ENCODE results near the gene PCSK5. TPM values are rescaled to one million over a fixed set of nuclear protein-coding genes. Genes with fewer than 3 reads are reported as not detected.
"Not testable (repeated sequence)": the region's sequence is repeated elsewhere in the genome, so short reads cannot be mapped to it uniquely, and the experiment has no call there.

Gene PCSK5
- total RNA-seq = 28.8 and 57.4 TPM in 2 replicates

DNA sequence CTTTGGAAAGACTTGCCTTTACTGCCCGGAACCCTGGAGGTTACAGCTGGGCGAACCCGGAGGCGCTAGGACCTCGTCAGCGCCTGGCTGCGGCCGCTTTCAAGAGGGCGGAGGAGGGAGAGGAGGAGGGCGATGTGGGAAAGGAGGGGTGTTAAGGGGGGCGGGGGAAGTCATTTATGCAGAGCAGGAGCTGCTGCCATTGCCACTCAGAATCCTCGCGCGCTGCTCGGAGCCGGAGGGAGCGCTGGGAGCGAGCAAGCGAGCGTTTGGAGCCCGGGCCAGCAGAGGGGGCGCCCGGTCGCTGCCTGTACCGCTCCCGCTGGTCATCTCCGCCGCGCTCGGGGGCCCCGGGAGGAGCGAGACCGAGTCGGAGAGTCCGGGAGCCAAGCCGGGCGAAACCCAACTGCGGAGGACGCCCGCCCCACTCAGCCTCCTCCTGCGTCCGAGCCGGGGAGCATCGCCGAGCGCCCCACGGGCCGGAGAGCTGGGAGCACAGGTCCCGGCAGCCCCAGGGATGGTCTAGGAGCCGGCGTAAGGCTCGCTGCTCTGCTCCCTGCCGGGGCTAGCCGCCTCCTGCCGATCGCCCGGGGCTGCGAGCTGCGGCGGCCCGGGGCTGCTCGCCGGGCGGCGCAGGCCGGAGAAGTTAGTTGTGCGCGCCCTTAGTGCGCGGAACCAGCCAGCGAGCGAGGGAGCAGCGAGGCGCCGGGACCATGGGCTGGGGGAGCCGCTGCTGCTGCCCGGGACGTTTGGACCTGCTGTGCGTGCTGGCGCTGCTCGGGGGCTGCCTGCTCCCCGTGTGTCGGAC, at the start of gene PCSK5:
PCSK5 (plus strand) TSS at position 202 of the 805 bp plus-strand sequence; CDS start at position 711, 509 bp downstream.
- DNase-seq (ENCODE audit: low read depth) = peak; percentile 88

DNA sequence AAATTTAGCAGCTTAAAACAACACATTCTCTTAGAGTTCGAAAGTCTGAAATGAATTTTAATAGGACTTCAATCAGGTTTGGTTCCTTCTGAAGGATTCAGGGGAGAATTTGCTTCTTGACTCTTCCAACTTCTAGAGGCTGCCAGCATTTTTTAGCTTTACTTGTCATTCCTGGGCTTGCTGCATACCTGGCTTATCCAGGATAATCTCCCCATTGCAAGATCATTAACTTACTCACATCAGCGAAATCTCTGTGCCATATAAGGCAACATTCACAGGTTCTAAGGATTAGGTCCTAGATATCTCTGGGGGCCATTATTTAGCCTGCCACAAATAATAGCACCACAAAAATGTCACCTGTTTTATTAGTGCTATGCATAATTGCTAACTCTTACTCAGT, 46.2 kb upstream of the PCSK5 start:
- DNase-seq (ENCODE audit: low read depth) = no peak

DNA sequence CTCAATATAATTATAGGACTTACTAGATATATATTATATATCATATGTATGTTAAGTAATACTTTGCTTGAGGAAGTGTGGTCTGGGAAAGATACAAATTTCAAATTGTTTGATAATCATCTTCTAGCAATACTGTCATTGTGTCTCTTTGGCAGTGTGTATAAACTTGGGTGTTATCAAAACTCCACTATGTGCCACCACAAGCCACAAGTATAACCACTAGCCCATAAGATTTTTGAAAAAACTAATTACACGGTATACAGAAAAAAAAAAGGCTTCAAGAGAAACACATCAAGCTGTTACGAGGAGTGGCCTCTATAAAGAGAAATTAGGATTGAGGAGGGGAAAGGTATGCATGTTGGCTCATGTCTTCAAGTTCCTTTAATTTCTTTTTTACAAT, 44.7 kb upstream of the PCSK5 start:
- DNase-seq (ENCODE audit: low read depth) = no peak

DNA sequence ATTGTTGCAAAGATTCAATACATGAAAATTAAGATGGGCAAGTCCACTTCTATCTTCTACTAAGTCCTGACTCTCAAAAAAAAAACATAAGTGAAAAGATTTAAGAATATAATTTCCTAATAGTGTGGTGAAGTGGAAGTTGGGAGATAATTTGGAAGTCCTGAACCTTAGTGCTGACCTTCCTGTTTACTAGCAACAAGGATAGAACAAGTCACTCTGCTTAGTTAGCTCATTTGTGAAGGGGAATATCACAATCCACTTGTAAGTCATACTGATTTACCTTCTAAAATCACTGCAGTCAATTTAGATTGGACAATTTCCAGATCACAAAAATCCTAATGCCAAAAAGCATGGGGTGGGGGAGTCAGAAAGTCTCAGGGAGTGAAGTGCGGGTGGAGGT, 43.4 kb upstream of the PCSK5 start:
- DNase-seq (ENCODE audit: low read depth) = no peak

DNA sequence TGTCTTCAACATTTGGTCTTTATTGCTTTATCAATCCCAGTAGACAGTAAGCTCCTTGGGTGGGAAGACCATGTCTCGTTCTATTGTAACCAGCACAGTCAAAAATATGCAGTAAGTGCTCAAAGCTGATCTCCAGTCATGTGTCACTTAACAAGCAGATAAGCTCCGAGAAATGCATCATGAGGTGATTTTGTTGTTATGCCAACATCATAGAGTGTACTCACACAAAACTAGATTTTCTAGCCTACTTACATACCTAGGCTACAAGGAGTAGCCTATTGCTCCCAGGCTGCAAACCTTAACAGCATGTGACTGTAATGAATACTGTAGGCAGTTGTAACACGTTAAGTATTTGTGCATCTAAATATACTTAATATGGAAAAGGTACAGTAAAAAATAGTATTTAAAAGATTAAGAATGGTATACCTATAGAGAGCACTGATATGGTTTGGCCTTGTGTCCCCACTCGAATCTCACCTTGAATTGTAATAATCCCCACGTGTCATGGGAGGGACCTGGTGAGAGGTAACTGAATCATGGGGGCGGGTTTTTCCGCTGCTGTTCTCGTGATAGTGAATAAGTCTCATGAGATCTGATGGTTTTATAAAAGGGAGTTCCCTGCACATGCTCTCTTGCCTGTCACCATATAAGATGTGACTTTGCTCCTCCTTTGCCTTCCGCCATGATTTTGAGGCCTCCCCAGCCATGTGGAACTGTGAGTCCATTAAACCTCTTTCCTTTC, 39.8 kb upstream of the PCSK5 start:
- no peak for DNase-seq (ENCODE audit: low read depth)

DNA sequence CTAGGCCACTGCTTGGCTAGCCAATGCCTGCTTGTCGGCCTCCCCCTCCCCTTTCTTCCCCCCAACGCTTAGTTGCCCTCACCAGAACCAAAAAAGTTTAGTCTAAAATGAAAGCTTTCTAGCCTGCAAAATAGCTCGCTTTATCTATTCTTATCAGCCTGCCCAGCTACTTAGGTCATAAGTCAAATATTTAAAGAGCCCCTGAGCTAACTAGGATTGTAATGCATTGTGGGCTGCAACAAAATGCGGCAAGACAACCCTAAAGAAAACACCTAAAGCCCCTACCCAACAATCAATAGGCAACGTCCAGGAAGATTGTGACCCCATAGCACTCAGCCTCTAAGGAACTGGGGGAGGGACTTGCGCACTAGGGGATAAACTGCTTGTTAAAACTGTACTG, 38.6 kb upstream of the PCSK5 start:
- DNase-seq (ENCODE audit: low read depth) = no peak

DNA sequence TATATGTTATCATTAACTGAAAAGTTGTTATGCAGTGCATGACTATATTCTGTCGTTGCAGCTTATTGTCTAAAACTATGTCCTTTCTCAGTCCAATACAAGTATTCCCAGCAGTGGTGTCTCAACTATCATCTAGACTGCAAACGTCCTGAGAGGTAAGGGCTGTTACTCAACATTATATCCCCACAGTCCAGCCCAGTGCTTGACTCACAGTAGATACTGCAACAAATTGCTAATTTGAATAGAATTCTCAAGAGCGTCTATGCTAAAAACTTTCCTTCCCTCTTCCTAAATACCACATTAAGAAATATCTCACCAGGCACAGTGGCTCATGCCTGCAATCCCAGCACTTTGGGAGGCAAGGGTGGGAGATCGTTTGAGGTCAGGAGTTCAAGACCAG, 37.7 kb upstream of the PCSK5 start:
- no peak for DNase-seq (ENCODE audit: low read depth)

DNA sequence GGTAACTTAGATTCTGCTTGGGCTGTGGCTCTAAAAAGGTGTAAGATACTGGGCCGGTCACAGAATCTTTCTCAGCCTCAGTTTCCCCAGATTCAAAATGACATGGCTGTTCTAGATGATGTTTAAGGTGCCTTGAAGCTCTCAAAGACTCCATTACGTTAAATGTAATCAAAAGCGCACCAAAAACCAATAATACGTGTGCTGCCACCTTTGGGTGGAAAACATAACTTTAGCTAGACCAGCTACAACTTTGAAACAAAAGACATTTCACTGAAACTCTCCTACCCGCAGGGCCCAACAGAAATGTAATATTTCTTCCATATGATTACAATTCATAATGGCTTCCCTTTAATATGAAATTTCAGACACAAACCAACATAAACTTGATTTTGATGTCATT, 35.0 kb upstream of the PCSK5 start:
- peak; percentile 11 for DNase-seq (ENCODE audit: low read depth)

DNA sequence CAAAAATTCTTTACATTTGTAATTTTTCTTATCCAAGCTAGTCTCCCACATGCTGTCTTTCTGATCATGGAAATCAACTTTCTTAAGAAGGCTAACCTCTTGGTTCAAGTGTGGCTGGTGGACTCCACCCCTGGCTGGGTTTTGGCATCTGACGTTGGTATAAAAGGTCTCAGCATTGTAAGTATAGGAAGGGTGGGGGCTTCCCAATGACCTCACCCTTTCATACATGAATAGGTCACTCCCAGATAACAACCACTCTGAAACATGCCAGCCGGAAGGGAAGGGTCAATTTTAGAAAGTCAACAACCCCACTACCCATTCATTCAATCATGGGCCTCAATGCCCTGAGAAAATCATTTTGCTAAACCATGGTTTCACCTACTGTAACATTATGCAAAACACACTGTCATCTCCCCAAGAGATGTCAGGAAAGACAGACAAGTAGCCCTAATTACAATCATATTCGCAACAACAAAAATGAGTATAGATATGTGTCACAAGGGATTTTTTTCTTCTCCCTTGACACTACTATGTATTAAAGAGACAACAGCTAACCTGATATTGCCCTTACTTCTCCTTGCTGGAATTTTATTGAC, 31.9 kb upstream of the PCSK5 start:
- DNase-seq (ENCODE audit: low read depth) = no peak

DNA sequence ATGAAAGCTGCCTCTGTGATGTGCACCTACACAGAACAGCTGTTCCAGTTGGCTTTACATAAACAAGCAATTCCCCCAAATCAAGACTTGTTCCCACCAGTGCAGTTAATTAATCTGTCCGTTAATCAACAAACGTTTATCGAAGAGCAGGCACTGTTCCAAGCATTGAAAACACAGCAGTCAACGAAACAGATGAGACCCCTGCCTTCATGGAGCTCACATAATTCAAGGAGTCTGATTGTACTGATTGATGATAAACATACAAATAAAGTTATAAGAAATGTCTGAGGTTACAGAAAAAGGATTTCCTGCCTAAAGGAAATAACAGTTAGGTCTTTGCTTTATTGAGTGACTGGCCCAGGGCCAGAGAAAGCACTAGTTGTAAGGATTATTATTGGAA, 26.2 kb upstream of the PCSK5 start:
- no peak for DNase-seq (ENCODE audit: low read depth)

DNA sequence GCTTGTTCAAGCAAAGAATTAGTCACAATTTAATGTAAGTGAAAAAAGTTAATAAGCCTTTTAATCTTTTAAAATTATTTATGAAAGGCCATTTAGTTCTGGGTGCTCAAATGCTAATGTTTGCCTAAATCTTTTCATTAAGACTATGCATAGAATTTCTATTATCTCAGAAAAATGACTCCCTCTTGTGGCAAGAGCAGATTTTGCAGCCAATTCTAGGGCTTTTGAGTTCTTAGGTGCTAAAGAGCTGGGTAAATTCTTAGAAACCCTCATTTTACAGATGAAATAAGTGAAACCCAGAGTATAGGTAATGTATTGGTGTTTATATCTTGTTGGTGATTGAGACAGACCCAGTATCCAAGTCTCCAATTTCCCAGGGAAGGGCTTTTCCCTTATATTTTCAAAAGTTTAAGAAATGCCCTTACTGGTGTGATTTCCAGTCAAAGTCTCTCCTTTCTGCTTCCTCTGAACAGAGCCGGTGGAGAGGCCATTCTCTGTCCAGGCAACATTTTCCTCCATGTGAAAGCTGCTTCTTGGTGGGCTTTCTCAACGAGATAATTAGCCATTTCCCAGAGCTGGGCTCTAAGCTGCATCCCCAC, 24.1 kb upstream of the PCSK5 start:
- DNase-seq (ENCODE audit: low read depth) = peak; percentile 56

DNA sequence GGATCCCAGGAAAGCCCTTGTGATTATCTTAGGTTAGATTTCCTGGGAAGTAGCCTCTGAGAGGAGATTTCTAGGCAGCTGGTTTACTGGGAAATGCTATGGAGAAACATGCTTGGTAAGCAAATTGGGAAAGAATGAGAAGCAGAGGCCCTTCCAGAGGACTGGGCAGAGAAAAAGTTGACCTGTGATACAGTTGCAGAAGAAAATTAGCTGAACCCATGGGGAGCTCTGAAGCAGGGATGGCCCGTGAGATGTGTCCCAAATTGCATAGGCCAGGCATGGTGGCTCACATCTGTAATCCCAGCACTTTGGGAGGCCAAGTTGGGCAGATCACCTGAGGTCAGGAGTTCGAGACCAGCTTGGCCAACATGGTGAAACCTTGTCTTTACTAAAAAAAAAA, 21.9 kb upstream of the PCSK5 start:
- not testable (repeated sequence) for DNase-seq (ENCODE audit: low read depth)

DNA sequence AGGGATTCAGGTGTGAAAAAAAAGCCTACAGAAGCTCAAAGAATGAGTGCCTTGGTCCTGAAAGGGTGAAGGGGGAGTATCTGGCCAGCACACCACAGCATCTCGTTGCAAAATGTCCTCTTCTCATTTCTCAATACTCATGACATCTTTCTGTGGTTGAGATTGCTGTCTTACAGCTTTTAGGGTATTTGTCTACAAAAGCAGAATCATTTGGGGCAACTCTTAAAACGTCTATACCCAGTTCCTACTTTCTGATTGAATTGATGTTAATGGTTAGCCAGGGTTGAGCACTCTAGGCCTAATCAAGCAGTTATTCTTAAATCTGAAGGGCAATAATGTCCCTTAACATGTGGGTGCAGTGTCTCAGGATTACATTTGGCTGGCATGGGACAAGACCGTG, 21.2 kb upstream of the PCSK5 start:
- DNase-seq (ENCODE audit: low read depth) = peak; percentile 24

DNA sequence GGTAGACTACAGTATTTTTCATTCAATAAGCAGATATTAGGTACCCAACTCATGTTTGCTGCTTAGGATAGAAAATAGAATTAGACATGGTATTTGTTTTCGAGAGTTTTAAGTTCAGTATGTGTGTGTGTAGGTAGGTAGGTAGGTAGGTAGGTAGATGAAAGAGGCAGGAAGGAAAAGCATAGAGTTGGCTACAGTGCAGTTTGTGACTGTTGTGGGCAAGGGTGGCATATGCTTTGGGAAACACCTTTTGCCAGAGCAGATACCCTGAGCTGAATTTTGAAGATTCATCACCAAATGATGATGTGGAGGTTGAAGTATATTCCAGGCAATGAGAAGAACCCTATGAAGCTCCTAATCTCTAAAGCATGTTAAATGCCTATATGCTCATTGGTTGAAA, 20.0 kb upstream of the PCSK5 start:
- no peak for DNase-seq (ENCODE audit: low read depth)

DNA sequence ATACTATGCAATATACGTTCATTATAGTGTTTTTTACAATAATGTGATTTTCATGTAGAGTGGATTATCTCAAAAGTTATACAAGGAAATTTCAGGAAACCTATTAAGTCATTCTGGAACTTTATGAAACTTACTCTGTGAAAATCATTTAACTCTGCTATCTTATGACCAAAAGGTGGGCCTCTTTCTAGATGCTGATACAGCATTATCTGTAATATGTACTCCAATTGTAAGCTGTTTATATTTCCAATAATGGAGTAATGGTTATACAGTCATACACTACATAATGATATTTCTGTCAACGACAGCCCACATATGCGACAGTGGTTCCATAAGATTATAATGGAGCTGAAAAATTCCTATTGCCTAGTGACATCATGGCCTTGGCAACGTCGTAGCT, 18.8 kb upstream of the PCSK5 start:
- DNase-seq (ENCODE audit: low read depth) = no peak

DNA sequence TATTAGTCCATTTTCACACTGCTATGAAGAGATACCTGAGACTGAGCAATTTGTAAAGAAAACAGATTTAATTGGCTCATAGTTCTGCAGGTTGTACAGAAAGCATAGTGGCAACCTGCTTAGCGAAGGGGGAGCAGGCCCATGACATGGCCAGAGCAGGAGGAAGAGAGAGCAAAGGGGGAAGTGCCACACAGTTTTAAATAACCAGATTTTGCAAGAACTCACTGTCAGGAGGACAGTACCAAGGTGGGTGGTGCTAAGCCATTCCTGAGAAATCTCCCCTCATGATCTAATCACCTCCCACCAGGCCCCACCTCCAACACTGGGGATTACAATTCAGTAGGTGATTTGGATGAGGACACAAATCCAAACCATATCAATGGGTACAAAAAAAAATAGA, 16.8 kb upstream of the PCSK5 start:
- DNase-seq (ENCODE audit: low read depth) = no peak

DNA sequence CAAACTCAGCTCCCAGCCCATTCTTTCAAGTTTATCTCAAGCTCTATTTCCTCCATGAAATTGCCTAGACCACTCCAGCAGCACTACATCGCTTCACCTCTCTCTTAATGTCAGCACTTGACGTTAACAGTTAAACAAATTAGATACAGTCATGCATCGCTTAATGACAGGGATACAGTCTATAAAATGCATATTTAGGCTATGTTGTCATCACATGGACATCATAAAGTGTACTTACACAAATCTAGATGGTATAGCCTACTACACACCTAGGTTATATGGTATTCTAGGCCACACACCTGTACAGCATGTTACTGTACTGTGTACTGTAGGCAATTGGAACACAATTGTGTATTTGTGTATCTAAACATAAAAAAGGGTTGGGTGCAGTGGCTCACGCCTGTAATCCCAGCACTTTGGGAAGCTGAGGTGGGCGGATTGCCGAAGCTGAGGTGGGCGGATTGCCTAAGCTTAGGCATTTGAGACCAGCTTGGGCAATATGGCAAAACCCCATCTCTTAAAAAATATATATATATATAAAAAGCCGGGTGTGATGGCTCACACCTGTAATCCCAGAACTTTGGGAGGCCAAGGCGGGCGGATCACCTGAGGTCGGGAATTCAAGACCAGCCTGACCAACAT, 13.4 kb upstream of the PCSK5 start:
- no peak for DNase-seq (ENCODE audit: low read depth)

DNA sequence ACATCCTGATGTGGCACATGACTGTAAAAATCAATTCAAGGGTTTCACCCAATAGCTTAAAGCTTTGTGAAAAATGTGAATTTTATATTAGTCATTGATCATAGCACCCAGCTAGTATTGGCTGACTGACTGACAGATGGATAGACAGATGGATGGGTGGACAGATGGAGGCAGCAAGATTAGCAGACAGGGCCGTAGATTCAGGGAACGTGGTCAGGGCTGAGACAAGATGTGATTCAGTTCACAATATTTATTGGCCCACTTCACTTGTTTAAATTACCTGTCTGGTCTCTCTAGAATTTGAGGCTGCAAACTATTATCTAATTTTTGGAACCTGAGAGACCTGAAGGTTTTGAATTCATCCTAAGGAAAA, 12.0 kb upstream of the PCSK5 start:
- DNase-seq (ENCODE audit: low read depth) = no peak

DNA sequence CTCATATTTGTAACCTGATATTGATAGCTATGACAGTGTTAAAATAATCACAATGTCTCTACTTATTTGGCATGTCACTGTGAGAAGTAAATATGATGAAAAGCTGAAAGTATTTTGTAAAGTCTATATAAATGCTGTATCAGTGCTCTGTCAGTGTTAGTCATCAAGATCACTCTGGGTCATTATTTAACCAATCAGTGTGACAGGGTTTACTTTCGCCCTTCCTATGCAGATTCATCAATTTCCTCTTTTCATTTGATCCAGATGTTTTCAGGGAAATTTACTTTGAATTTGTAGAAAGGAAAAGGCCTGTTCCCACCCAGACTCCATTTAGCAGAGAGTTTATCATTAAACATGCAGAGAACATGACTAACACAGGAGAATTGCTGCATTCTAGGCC, 9.9 kb upstream of the PCSK5 start:
- peak; percentile 20 for DNase-seq (ENCODE audit: low read depth)

DNA sequence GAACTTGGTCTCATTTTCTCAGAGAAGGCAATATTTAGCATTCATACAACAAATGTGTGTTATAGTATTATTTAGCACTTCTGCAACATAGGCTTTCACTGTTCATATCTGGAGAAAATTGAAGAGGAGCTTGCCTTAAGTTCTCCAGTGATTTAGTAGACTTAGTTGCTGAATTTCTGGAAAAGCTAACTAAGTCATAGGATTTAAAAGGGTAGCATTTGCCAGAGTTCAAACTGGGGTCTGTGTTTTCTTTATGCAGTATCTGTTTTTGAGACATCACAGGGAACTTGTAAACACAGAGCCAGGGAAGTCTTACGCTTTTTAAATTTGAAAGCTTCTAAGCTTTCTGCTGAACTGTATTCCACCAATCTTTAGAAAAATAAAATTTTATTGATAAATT, 8.7 kb upstream of the PCSK5 start:
- no peak for DNase-seq (ENCODE audit: low read depth)

DNA sequence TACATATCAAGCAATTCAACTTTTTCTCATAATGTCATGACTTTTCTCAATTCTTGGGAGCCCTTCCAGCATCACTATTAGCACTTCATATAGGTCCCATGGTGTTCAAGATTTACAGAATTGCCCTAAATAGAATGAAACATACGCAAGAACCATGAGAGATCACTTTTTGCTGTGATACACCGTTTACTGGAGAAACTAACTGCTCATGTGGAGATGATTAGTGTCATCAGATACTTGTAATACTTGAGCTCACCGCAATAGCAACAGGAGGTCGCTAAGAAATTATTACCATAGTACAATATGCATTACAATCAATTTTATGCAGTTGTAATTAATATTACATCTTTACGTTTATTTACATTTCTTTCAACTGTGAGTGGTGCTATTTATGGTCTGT, 4.8 kb upstream of the PCSK5 start:
- no peak for DNase-seq (ENCODE audit: low read depth)

DNA sequence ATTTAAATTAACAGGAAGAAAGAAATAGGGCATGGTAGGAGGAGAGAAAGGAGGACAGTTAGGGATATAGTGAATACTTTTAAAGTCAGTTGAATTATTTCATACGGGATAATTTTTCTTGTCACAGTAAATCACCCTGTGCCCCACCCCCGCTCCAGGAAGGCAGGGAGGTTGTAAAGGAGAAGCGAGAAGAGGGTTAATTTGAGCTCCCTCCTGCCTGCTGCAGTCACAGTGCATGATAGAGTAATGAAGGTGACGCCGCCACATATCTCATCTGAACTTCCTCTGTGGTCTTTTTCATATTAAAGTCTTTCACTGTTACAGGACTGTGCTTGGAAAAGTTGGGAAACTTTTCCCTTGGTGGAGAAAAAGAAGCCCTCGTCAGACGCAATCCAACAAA, 896 bp upstream of the PCSK5 start:
- DNase-seq (ENCODE audit: low read depth) = no peak

All from renal cortical epithelial cell (primary cell).